Right atrium auricular region (tissue), 2 donors: Measurements from ENCODE around the gene ACP6. TPM values are rescaled to one million over a fixed set of nuclear protein-coding genes. Genes with fewer than 3 reads are reported as not detected.
A peak's percentile ranks its signal among the peaks of the same experiment; 100 is the strongest.
"Not testable (repeated sequence)": the region's sequence is repeated elsewhere in the genome, so short reads cannot be mapped to it uniquely, and the experiment has no call there.

Experiments
- DNase-seq: peaks from one replicate; pipeline ENCODE4 v3.0.0-alpha.2; 2019; ENCODE audit warnings: low spot score
- H3K27ac ChIP-seq, 2 donors: fragments of 200-600 bp; sonication (generic); 1 replicate in 1 of 2; 2 replicates in 1 of 2; pipeline ENCODE4 v1.5.1; 2016 to 2019
- H3K27me3 ChIP-seq, 2 donors: fragments of 200-600 bp; sonication (generic); one replicate each; pipeline versions ENCODE4 v1.5.1 to v1.6.0; 2017 to 2019
- H3K36me3 ChIP-seq: fragments of 200-600 bp; sonication (generic); one replicate; pipeline ENCODE4 v1.5.1; 2016
- H3K4me1 ChIP-seq, 2 donors: fragments of 200-600 bp; sonication (generic); one replicate each; pipeline versions ENCODE4 v1.5.1 to v1.6.0; 2017 to 2019
- H3K4me3 ChIP-seq, 2 donors: fragments of 200-600 bp; sonication (generic); 1 replicate in 1 of 2; 2 replicates in 1 of 2; pipeline ENCODE4 v1.5.1; 2017 to 2019; ENCODE audit warnings: mild to moderate bottlenecking in 1 of 2, moderate library complexity in 1 of 2
- H3K9me3 ChIP-seq, 2 donors: fragments of 200-600 bp; sonication (generic); one replicate each; pipeline ENCODE4 v1.5.1; 2019
- total RNA-seq, 2 donors: library from RNA; depleted of rRNA; stranded (reverse); fragments of >200 nt; gene quantifications; one replicate each; pipeline ENCODE4 v1.1.0, GENCODE V29; 2016
- TF ChIP-seq, protein P1 (sequence below), 2 donors: fragments of 200-600 bp; sonication (generic); IDR thresholded peaks; one replicate each; pipeline ENCODE4 v1.5.1; 2019; ENCODE audit warnings: antibody characterized with exemption in 2 of 2

Gene ACP6
- total RNA-seq, 2 donors from 2014 or later: 6.1 to 10.6 TPM

DNA sequence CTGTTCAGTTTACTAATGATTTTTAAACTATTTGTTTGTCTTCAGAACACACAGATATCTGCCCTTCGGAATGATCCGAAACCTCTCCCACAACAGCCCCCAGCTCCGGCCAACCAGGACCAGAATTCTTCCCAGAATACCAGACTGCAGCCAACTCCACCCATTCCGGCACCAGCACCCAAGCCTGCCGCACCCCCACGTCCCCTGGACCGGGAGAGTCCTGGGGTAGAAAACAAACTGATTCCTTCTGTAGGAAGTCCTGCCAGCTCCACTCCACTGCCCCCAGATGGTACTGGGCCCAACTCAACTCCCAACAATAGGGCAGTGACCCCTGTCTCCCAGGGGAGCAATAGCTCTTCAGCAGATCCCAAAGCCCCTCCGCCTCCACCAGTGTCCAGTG is 51.6 kb downstream of the ACP6 start:
- peaks cover 82% of the 10 kb centered on the region for H3K36me3 ChIP-seq
- no peaks in the 10 kb centered on the region for H3K27me3 ChIP-seq
- no peak for DNase-seq
- peaks cover 0 to 1% of the 10 kb centered on the region in 2 donors for H3K4me1 ChIP-seq
- no peak overlapping the region for H3K27ac ChIP-seq
- TF ChIP-seq, protein P1, sequence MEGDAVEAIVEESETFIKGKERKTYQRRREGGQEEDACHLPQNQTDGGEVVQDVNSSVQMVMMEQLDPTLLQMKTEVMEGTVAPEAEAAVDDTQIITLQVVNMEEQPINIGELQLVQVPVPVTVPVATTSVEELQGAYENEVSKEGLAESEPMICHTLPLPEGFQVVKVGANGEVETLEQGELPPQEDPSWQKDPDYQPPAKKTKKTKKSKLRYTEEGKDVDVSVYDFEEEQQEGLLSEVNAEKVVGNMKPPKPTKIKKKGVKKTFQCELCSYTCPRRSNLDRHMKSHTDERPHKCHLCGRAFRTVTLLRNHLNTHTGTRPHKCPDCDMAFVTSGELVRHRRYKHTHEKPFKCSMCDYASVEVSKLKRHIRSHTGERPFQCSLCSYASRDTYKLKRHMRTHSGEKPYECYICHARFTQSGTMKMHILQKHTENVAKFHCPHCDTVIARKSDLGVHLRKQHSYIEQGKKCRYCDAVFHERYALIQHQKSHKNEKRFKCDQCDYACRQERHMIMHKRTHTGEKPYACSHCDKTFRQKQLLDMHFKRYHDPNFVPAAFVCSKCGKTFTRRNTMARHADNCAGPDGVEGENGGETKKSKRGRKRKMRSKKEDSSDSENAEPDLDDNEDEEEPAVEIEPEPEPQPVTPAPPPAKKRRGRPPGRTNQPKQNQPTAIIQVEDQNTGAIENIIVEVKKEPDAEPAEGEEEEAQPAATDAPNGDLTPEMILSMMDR (IDR thresholded peaks at IDR 0.05): no peak
- no peak overlapping the region for H3K4me3 ChIP-seq
- no peaks in the 10 kb centered on the region for H3K9me3 ChIP-seq

DNA sequence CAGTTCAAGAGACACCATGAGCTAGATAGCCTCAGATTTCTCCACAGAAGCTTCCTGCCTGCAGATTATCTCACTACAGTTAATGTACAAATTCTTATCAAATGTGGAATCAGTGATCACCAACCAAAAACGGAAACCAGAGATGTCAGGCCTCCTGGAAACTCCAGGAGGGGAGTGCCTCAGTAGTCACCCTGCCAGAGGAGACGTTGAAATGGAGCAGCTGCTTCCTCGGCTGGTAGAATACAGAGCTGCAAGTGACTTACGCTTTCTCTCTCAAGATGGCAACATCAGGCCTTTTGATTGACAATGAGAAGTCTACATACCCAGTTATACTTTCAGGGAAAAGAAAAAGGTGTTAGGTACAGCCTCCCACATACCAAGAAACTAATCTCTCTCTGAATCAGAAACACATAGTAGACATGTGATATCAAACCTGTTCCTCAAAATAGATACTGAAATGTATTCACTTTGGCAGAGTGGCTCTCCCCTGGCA is 52.2 kb downstream of the ACP6 start:
- H3K4me3 ChIP-seq: no peak overlapping the region
- no peaks in the 10 kb centered on the region for H3K27me3 ChIP-seq
- no peaks in the 10 kb centered on the region for H3K9me3 ChIP-seq
- H3K36me3 ChIP-seq: peaks cover 83% of the 10 kb centered on the region
- TF ChIP-seq, protein P1 (IDR thresholded peaks at IDR 0.05): no peak
- H3K27ac ChIP-seq: no peak overlapping the region
- peaks cover 0 to 8% of the 10 kb centered on the region in 2 donors for H3K4me1 ChIP-seq
- no peak for DNase-seq

DNA sequence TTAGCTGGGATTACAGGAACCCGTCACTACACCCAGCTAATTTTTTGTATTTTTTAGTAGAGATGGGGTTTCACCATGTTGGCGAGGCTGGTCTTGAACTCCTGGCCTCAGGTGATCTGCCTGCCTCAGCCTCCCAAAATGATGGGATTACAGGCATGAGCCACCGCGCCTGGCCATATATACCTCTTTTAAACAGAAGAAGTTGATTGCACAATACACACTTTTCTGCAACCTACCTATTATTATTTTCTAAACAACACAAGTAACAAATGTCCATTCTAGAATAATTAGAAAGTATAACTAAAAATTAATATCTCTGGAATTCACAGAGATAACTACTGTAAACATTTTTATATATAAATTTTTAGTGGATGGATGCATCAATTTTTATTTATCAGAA is 55.4 kb downstream of the ACP6 start:
- not testable (repeated sequence) for H3K27me3 ChIP-seq, H3K9me3 ChIP-seq, H3K27ac ChIP-seq, DNase-seq, H3K4me3 ChIP-seq
- peaks cover 0 to 35% of the 10 kb centered on the region in 2 donors for H3K4me1 ChIP-seq
- H3K36me3 ChIP-seq: peaks cover 80% of the 10 kb centered on the region

DNA sequence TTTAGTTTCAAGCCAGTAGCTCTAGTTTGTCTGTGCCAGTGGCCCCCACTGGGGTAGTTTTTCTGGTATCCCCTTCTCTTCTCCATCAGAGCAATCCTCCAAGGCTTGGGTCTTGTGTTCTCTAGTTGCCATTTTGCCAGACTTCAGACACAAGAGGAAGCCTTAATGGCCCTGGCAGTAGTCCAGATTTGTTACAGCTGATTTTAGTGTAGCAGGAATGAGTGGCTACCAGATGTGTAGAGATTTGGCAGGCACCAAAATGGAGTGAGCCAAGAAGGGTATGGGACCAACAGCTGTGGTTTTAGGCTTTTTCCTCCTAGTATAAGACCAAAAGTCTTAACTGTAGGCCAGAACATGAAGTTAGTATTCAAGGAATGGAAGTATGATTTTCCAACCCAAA is 56.8 kb downstream of the ACP6 start:
- Histone ChIP-seq H3K4me1 (peaks cover 0 to 38% of the 10 kb centered on the region in 2 donors), H3K36me3 (peaks cover 65% of the 10 kb centered on the region), H3K27ac (peak overlapping the region in 1 of 2 donors; percentile 44), H3K4me3 (no peak overlapping the region), H3K27me3 (no peaks in the 10 kb centered on the region), H3K9me3 (no peaks in the 10 kb centered on the region)
- TF ChIP-seq, protein P1 (IDR thresholded peaks at IDR 0.05): no peak
- no peak for DNase-seq

DNA sequence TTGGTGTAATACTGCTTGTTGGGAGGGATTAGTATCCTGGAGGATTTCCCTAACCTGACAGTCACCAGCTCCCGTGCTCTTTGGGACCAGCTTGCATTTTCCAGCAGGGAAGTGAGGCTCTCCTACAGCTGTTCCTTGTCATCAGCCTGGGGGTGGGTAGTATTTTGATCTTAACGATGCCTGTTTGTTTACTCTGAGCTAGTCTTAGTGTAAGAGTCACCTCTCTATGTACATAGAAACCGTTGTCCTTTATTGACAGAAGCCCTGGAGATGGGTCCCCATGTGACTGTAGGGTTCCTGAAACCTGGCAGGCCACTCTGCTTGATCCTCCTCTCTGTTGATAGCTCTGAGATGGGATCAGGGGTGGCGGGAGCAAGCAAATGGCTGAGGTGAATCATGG is 58.0 kb downstream of the ACP6 start:
- TF ChIP-seq, protein P1 (IDR thresholded peaks at IDR 0.05): no peak
- Histone ChIP-seq H3K4me1 (peaks cover 0 to 39% of the 10 kb centered on the region in 2 donors), H3K36me3 (peaks cover 60% of the 10 kb centered on the region), H3K9me3 (no peaks in the 10 kb centered on the region), H3K27me3 (no peaks in the 10 kb centered on the region), H3K4me3 (no peak overlapping the region), H3K27ac (peak overlapping the region in 1 of 2 donors; percentile 44)
- DNase-seq: no peak

DNA sequence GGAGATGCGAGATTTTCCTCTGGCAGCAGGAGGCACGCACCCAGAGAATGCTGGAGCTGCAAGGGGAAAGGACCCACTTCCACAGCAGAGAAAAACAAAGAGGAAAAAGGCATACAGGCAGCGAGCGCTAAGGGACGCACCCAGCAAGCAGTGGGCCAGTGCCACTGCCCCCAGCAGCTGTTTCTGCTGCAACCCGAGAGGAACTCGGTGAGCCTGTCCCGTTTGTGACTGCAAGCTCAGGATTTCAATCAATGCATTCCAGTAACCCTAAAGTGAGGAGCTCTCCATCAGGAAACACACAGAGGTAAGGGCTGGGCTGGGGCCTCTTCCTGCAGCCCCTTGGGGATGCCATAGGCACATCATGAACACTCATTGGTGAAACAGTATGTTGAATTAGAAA is 58.7 kb downstream of the ACP6 start:
- Histone ChIP-seq H3K27ac (peak overlapping the region in 1 of 2 donors; percentile 44), H3K36me3 (peaks cover 60% of the 10 kb centered on the region), H3K27me3 (no peaks in the 10 kb centered on the region), H3K9me3 (no peaks in the 10 kb centered on the region), H3K4me3 (no peak overlapping the region), H3K4me1 (peaks cover 0 to 39% of the 10 kb centered on the region in 2 donors)
- no peak for DNase-seq
- TF ChIP-seq, protein P1 (IDR thresholded peaks at IDR 0.05): no peak
